H1 (cell line): Measurements from ENCODE around the gene DDX31. TPM values are rescaled to one million over a fixed set of nuclear protein-coding genes. Genes with fewer than 3 reads are reported as not detected.

Experiments used
- EGR1 ChIP-seq: IDR thresholded peaks from 2 replicates; pipeline ENCODE4 v1.6.1; 2011; ENCODE audit warnings: low read depth, low read length, borderline replicate concordance
- KDM1A ChIP-seq: fragments of 200-600, 300-600 bp; sonication (generic); IDR thresholded peaks from 2 replicates; pipeline ENCODE4 v1.7.1; 2016; ENCODE audit warnings: mild to moderate bottlenecking, low read length, borderline replicate concordance
- POU5F1 ChIP-seq: IDR thresholded peaks from 2 replicates; pipeline ENCODE4 v1.6.1; 2011; ENCODE audit warnings: low read depth, mild to moderate bottlenecking, low read length, moderate library complexity
- TAF1 ChIP-seq: IDR thresholded peaks from 2 replicates; pipeline ENCODE4 v1.6.1; 2011; ENCODE audit warnings: mild to moderate bottlenecking, low read depth, low read length
- polyA plus RNA-seq, 7 experiments: library from polyadenylated mRNA; depleted of rRNA in 3 of 7; stranded (reverse) in 5 of 7; unstranded in 2 of 7; fragments of >200 nt in 5 of 7; fragments of 200-250 nt in 2 of 7; gene quantifications; 1 replicate in 5 of 7; 2 replicates in 1 of 7; 4 replicates in 1 of 7; pipeline versions ENCODE4 v1.2.1 to v1.2.3, GENCODE V29; 2011 to 2013; ENCODE audit warnings: missing spikeins in 2 of 7, mixed read lengths in 2 of 7
- total RNA-seq: library from RNA; stranded (reverse); fragmentation: NEBNext Ultra II Directional; extraction: Animal tissue kit (Norgen Biotek cat#: 25700); gene quantifications from 2 replicates; pipeline ENCODE4 v1.2.1, GENCODE V29; 2021
- TF ChIP-seq, protein P1 (sequence below): IDR thresholded peaks from 2 replicates; pipeline ENCODE4 v1.6.1; 2012; ENCODE audit warnings: inconsistent platforms

Gene DDX31
- total and polyA plus RNA-seq, 2 of the 8 experiments (the other 6 are each of a cell fraction or from before 2014, with no cell fraction given) = 9.5 to 23.7 TPM

DNA sequence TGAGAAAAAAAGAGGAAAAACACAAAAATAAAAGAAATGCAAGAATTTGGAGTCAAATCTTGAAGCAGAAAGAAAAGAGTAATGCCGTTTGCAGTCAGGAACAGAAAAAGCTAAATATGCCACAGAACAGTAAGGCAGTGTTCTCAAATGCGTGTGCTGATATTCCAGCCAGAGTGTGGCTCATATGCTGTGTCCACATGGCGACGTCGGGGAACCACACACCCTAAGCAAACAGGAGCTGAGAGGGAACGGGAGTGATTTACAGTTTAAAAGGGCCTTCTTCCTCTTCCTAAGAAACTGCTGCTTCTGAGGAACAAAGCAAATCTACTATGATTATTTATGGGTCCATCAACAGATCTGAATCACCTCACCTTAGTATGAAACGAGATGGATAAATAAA is 42.7 kb downstream of the DDX31 start (continued):
- TF ChIP-seq TAF1 (no peak), POU5F1 (no peak), EGR1 (no peak), KDM1A (no peak)
- TF ChIP-seq, protein P1, sequence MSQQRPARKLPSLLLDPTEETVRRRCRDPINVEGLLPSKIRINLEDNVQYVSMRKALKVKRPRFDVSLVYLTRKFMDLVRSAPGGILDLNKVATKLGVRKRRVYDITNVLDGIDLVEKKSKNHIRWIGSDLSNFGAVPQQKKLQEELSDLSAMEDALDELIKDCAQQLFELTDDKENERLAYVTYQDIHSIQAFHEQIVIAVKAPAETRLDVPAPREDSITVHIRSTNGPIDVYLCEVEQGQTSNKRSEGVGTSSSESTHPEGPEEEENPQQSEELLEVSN = no peak
